ENCODE data around the gene CRCP.

CRCP gene

GRCh38 chr7:66078067-66078466 is 36.6 kb upstream of the CRCP start:
- ChIA-PET POLR2A (interaction anchor here (0.6 kb wide), 1 partner anchor 18 kb away, joined by 6 read pairs; no protein-coding TSS in a partner anchor), CTCF (interaction anchor here (1.0 kb wide), 1 partner anchor 12 kb away, joined by 3 read pairs; no protein-coding TSS in a partner anchor)
- DNase-seq (ENCODE audit: extremely low spot score), result no peak
- no peak for TF ChIP-seq CTCF (IDR thresholded peaks at IDR 0.05; ENCODE audit: control extremely low read depth, extremely low read depth, low read depth, missing control alignments)

GRCh38 chr7:66082083-66082482 is 32.6 kb upstream of the CRCP start:
- ChIA-PET CTCF (interaction anchor here (1.6 kb wide), 1 partner anchor 21 kb away, joined by 3 read pairs; no protein-coding TSS in a partner anchor), POLR2A (no interaction called here)
- no peak for TF ChIP-seq CTCF (IDR thresholded peaks at IDR 0.05; ENCODE audit: control extremely low read depth, extremely low read depth, low read depth, missing control alignments)
- no peak for DNase-seq (ENCODE audit: extremely low spot score)

GRCh38 chr7:66082886-66083415 is 31.7 kb upstream of the CRCP start:
- CTCF ChIA-PET, result interaction anchor here (1.1 to 1.3 kb wide), 2 partner anchors 7 to 9 kb away, joined by 3 read pairs; partner anchors contain the start of gene ASL
- no peak for TF ChIP-seq CTCF (IDR thresholded peaks at IDR 0.05; ENCODE audit: control extremely low read depth, extremely low read depth, low read depth, missing control alignments)
- no peak for DNase-seq (ENCODE audit: extremely low spot score)
- POLR2A ChIA-PET, result interaction anchor here (0.6 kb wide), 1 partner anchor 118 kb away, joined by 4 read pairs; no protein-coding TSS in a partner anchor

GRCh38 chr7:66083677-66084076 is 31.0 kb upstream of the CRCP start:
- no peak for DNase-seq (ENCODE audit: extremely low spot score)
- ChIA-PET POLR2A (no interaction called here), CTCF (interaction anchor here (1.1 to 1.3 kb wide), 2 partner anchors 8 to 10 kb away, joined by 3 read pairs; partner anchors contain the start of gene ASL)
- no peak for TF ChIP-seq CTCF (IDR thresholded peaks at IDR 0.05; ENCODE audit: control extremely low read depth, extremely low read depth, low read depth, missing control alignments)

- no peak for TF ChIP-seq CTCF (IDR thresholded peaks at IDR 0.05; ENCODE audit: control extremely low read depth, extremely low read depth, low read depth, missing control alignments)
- ChIA-PET CTCF (no interaction called here), POLR2A (interaction anchor here (0.6 to 1.5 kb wide), 2 partner anchors 14 to 19 kb away, joined by 3 to 5 read pairs; partner anchors contain the start of gene ASL)
- DNase-seq (ENCODE audit: extremely low spot score), result no peak
Observed at GRCh38 chr7:66088861-66089838, 25.5 kb upstream of the CRCP start.

- no peak for TF ChIP-seq CTCF (IDR thresholded peaks at IDR 0.05; ENCODE audit: control extremely low read depth, extremely low read depth, low read depth, missing control alignments)
- no peak for DNase-seq (ENCODE audit: extremely low spot score)
- CTCF ChIA-PET, result no interaction called here
- POLR2A ChIA-PET, result no interaction called here
Observed at GRCh38 chr7:66092654-66093053, 22.0 kb upstream of the CRCP start.

Measured in GM10248 (cell line).